Neutrophil (primary cell): Measurements from ENCODE around the gene RFTN1.

Source experiments
- H3K27ac ChIP-seq: fragments of 200-600 bp; sonication (generic); 2 replicates; pipeline ENCODE4 v1.5.1; 2016; ENCODE audit warnings: mild to moderate bottlenecking, moderate library complexity
- H3K27me3 ChIP-seq: fragments of 200-600 bp; sonication (generic); 2 replicates; pipeline ENCODE4 v1.6.0; 2016; ENCODE audit warnings: mild to moderate bottlenecking
- H3K36me3 ChIP-seq: fragments of 200-600 bp; sonication (generic); 2 replicates; pipeline ENCODE4 v1.5.1; 2017
- H3K4me1 ChIP-seq, 2 experiments: fragments of 200-600 bp in 1 of 2; sonication (generic) in 1 of 2; 1 replicate in 1 of 2; 2 replicates in 1 of 2; pipeline versions ENCODE4 v1.5.1 to v1.6.1; 2013 to 2016; ENCODE audit warnings: low read depth in 1 of 2, low read length in 1 of 2, mild to moderate bottlenecking in 1 of 2, moderate library complexity in 1 of 2; ENCODE audit not compliant: control insufficient read depth in 1 of 2, insufficient read depth in 1 of 2
- H3K4me3 ChIP-seq, 2 experiments: fragments of 200-600 bp in 1 of 2; sonication (generic) in 1 of 2; 1 replicate in 1 of 2; 2 replicates in 1 of 2; pipeline ENCODE4 v1.5.1; 2013 to 2016; ENCODE audit warnings: low read depth in 1 of 2, low read length in 1 of 2, mild to moderate bottlenecking in 1 of 2, moderate library complexity in 1 of 2
- H3K9me3 ChIP-seq: fragments of 200-600 bp; sonication (generic); 2 replicates; pipeline ENCODE4 v1.5.1; 2016
- CTCF ChIP-seq: fragments of 200-600 bp; sonication (generic); IDR thresholded peaks from 2 replicates; pipeline ENCODE4 v1.5.1; 2016; ENCODE audit warnings: antibody characterized with exemption

RFTN1 gene

GRCh38 chr3:16332904-16333426 lies 180.5 kb downstream of the RFTN1 start:
- no peak overlapping the region for H3K27ac ChIP-seq
- peaks cover 4% of the 10 kb centered on the region in 2 experiments for H3K4me1 ChIP-seq
- no peaks in the 10 kb centered on the region for H3K27me3 ChIP-seq
- no peaks in the 10 kb centered on the region for H3K9me3 ChIP-seq
- H3K36me3 ChIP-seq: no peaks in the 10 kb centered on the region
- H3K4me3 ChIP-seq: no peak overlapping the region
- no peak for TF ChIP-seq CTCF

- Histone ChIP-seq H3K4me3 (no peak overlapping the region), H3K27ac (no peak overlapping the region), H3K36me3 (no peaks in the 10 kb centered on the region), H3K27me3 (no peaks in the 10 kb centered on the region), H3K9me3 (no peaks in the 10 kb centered on the region), H3K4me1 (no peaks in the 10 kb centered on the region)
- TF ChIP-seq CTCF: no peak
Measured at GRCh38 chr3:16331319-16331883, 182.1 kb downstream of the RFTN1 start.

GRCh38 chr3:16330351-16330750 lies 183.1 kb downstream of the RFTN1 start:
- no peak overlapping the region for H3K27ac ChIP-seq
- H3K9me3 ChIP-seq: no peaks in the 10 kb centered on the region
- no peaks in the 10 kb centered on the region for H3K4me1 ChIP-seq
- peaks cover 4% of the 10 kb centered on the region for H3K36me3 ChIP-seq
- H3K4me3 ChIP-seq: no peak overlapping the region
- no peak for TF ChIP-seq CTCF
- no peaks in the 10 kb centered on the region for H3K27me3 ChIP-seq

- no peaks in the 10 kb centered on the region for H3K9me3 ChIP-seq
- no peak overlapping the region for H3K27ac ChIP-seq
- peaks cover 8% of the 10 kb centered on the region for H3K36me3 ChIP-seq
- no peaks in the 10 kb centered on the region for H3K27me3 ChIP-seq
- H3K4me1 ChIP-seq: no peaks in the 10 kb centered on the region
- H3K4me3 ChIP-seq: no peak overlapping the region
- TF ChIP-seq CTCF: no peak
Measured at GRCh38 chr3:16329826-16330129, 183.7 kb downstream of the RFTN1 start.

GRCh38 chr3:16329036-16329825 lies 184.3 kb downstream of the RFTN1 start:
- no peaks in the 10 kb centered on the region for H3K9me3 ChIP-seq
- no peak overlapping the region for H3K4me3 ChIP-seq
- no peak overlapping the region for H3K27ac ChIP-seq
- no peaks in the 10 kb centered on the region for H3K4me1 ChIP-seq
- TF ChIP-seq CTCF: no peak
- peaks cover 8% of the 10 kb centered on the region for H3K36me3 ChIP-seq
- no peaks in the 10 kb centered on the region for H3K27me3 ChIP-seq
